HT-29 (cell line): ENCODE measurements around the gene SPIC. TPM values are rescaled to one million over a fixed set of nuclear protein-coding genes. Genes with fewer than 3 reads are reported as not detected.
A peak's percentile ranks its signal among the peaks of the same experiment; 100 is the strongest.
"Not testable (repeated sequence)": the region's sequence is repeated elsewhere in the genome, so short reads cannot be mapped to it uniquely, and the experiment has no call there.

Source experiments
- DNase-seq: peaks from one replicate; pipeline ENCODE4 v3.0.0-alpha.2; 2015; ENCODE audit warnings: low spot score
- total RNA-seq: library from RNA; depleted of rRNA; stranded (reverse); fragments of >200 nt; shearing (Covaris generic); gene quantifications from 2 replicates; pipeline ENCODE4 v1.2.3, GENCODE V29; 2014; rRNA removed

Gene SPIC
- not detected in 2 replicates for total RNA-seq

GRCh38 chr12:101474711-101475386 lies at the start of gene SPIC:
SPIC (plus strand) TSS chr12:101475336; CDS start chr12:101476905, 1,569 bp downstream.
- DNase-seq, result no peak

- DNase-seq, result no peak
Measured at GRCh38 chr12:101430456-101430855, 44.7 kb upstream of the SPIC start.

- no peak for DNase-seq
Measured at GRCh38 chr12:101436136-101436535, 39.0 kb upstream of the SPIC start.

GRCh38 chr12:101439236-101439635 lies 35.9 kb upstream of the SPIC start:
- no peak for DNase-seq

GRCh38 chr12:101441461-101442224 lies 33.5 kb upstream of the SPIC start:
- DNase-seq, result no peak

GRCh38 chr12:101455685-101456084 lies 19.5 kb upstream of the SPIC start:
- DNase-seq, result no peak

GRCh38 chr12:101459642-101460346 lies 15.3 kb upstream of the SPIC start:
- peak; percentile 75 for DNase-seq

GRCh38 chr12:101468948-101469347 lies 6.2 kb upstream of the SPIC start:
- DNase-seq, result no peak

GRCh38 chr12:101470939-101471338 lies 4.2 kb upstream of the SPIC start:
- DNase-seq, result no peak

- DNase-seq, result not testable (repeated sequence)
Measured at GRCh38 chr12:101471878-101472277, 3.3 kb upstream of the SPIC start.

GRCh38 chr12:101474248-101474647 lies 888 bp upstream of the SPIC start:
- DNase-seq, result no peak

GRCh38 chr12:101475751-101476305 lies 692 bp downstream of the SPIC start:
- DNase-seq, result no peak

- no peak for DNase-seq
Measured at GRCh38 chr12:101480849-101481248, 5.7 kb downstream of the SPIC start.

GRCh38 chr12:101485021-101485420 lies 9.9 kb downstream of the SPIC start:
- no peak for DNase-seq

GRCh38 chr12:101488469-101488868 lies 13.3 kb downstream of the SPIC start:
- DNase-seq, result no peak

GRCh38 chr12:101490286-101490920 lies 15.3 kb downstream of the SPIC start:
- peak; percentile 65 for DNase-seq

- DNase-seq, result no peak
Measured at GRCh38 chr12:101491329-101491728, 16.2 kb downstream of the SPIC start.

- no peak for DNase-seq
Measured at GRCh38 chr12:101493556-101493955, 18.4 kb downstream of the SPIC start.

GRCh38 chr12:101498252-101498651 lies 23.1 kb downstream of the SPIC start:
- DNase-seq, result no peak

GRCh38 chr12:101501410-101501995 lies 26.4 kb downstream of the SPIC start:
- peak; percentile 55 for DNase-seq

- DNase-seq, result no peak
Measured at GRCh38 chr12:101521136-101521535, 46.0 kb downstream of the SPIC start.
